Bronchial epithelial cell (primary cell): ENCODE results near the gene NR2F1. TPM values are rescaled to one million over a fixed set of nuclear protein-coding genes. Genes with fewer than 3 reads are reported as not detected.
A peak's percentile ranks its signal among the peaks of the same experiment; 100 is the strongest.

Source experiments
- DNase-seq: peaks from one replicate; pipeline ENCODE4 v3.0.0-alpha.2; 2010; ENCODE audit warnings: low read depth
- FAIRE-seq: peaks from 2 replicates; lab custom pipeline; 2011; peaks lifted over from hg19 to GRCh38; lab: Jason Lieb, UNC
- H3K27me3 ChIP-seq: 2 replicates; pipeline ENCODE4 v1.5.1; 2011; ENCODE audit warnings: low read length; ENCODE audit not compliant: control insufficient read depth, insufficient read depth
- H3K36me3 ChIP-seq: 2 replicates; pipeline ENCODE4 v1.5.1; 2011; ENCODE audit warnings: low read length; ENCODE audit not compliant: control insufficient read depth, insufficient read depth
- H3K4me3 ChIP-seq: 2 replicates; pipeline ENCODE4 v1.5.1; 2011; ENCODE audit warnings: mild to moderate bottlenecking, low read depth, low read length, control low read depth
- CTCF ChIP-seq: IDR thresholded peaks from 2 replicates; pipeline ENCODE4 v1.5.1; 2011; ENCODE audit warnings: mild to moderate bottlenecking, moderate library complexity, low read length, control low read depth, inconsistent platforms; ENCODE audit not compliant: insufficient read depth, severe bottlenecking
- total RNA-seq: library from RNA; depleted of rRNA; stranded (reverse); fragments of >200 nt; gene quantifications from 2 replicates; pipeline ENCODE4 v1.2.1, GENCODE V29; 2014

The NR2F1 gene
- total RNA-seq, 1 donor from 2014 or later, result 1.6 TPM

GRCh38 chr5:93621327-93621798, 38.3 kb downstream of the NR2F1 start:
- H3K27me3 ChIP-seq, result no peaks in the 10 kb centered on the region
- TF ChIP-seq CTCF, result no peak
- no peaks in the 10 kb centered on the region for H3K36me3 ChIP-seq
- no peak for DNase-seq
- H3K4me3 ChIP-seq, result peak overlapping the region; percentile 49
- no peak for FAIRE-seq

GRCh38 chr5:93622240-93622885, 39.3 kb downstream of the NR2F1 start:
- Histone ChIP-seq H3K27me3 (no peaks in the 10 kb centered on the region), H3K36me3 (no peaks in the 10 kb centered on the region), H3K4me3 (no peak overlapping the region)
- DNase-seq (peak; percentile 28), FAIRE-seq (no peak)
- no peak for TF ChIP-seq CTCF

- no peak for FAIRE-seq
- Histone ChIP-seq H3K27me3 (no peaks in the 10 kb centered on the region), H3K36me3 (no peaks in the 10 kb centered on the region), H3K4me3 (no peak overlapping the region)
- DNase-seq, result no peak
- no peak for TF ChIP-seq CTCF
These were observed 40.1 kb downstream of the NR2F1 start for GRCh38 chr5:93623153-93623552.

- Histone ChIP-seq H3K36me3 (no peaks in the 10 kb centered on the region), H3K4me3 (no peak overlapping the region)
These were observed 43.8 kb downstream of the NR2F1 start for GRCh38 chr5:93626801-93627200.

GRCh38 chr5:93632327-93632726, 49.3 kb downstream of the NR2F1 start:
- no peak for FAIRE-seq
- no peak for DNase-seq
- no peaks in the 10 kb centered on the region for H3K36me3 ChIP-seq
- no peaks in the 10 kb centered on the region for H3K27me3 ChIP-seq
- no peak overlapping the region for H3K4me3 ChIP-seq
- no peak for TF ChIP-seq CTCF

More at GRCh38 chr5:93626801-93627200, 43.8 kb downstream of the NR2F1 start:
- FAIRE-seq (no peak), DNase-seq (no peak)
- no peaks in the 10 kb centered on the region for H3K27me3 ChIP-seq
- no peak for TF ChIP-seq CTCF

GRCh38 chr5:93635991-93636390, 53.0 kb downstream of the NR2F1 start:
- no peak for TF ChIP-seq CTCF

More at GRCh38 chr5:93635991-93636390, 53.0 kb downstream of the NR2F1 start:
- Histone ChIP-seq H3K4me3 (no peak overlapping the region), H3K27me3 (no peaks in the 10 kb centered on the region), H3K36me3 (no peaks in the 10 kb centered on the region)
- no peak for DNase-seq
- no peak for FAIRE-seq
